NB4 (cell line): ENCODE measurements around the gene CCDC38.

Source experiments
- DNase-seq: peaks from one replicate; pipeline ENCODE4 v3.0.0; 2010; ENCODE audit warnings: low read depth
- H3K4me3 ChIP-seq: one replicate; pipeline ENCODE4 v1.5.1; 2011; ENCODE audit warnings: mild to moderate bottlenecking, low read depth, low read length, moderate library complexity
- CTCF ChIP-seq: IDR thresholded peaks from one replicate; pipeline ENCODE4 v1.5.1; 2012; ENCODE audit warnings: low read depth, low read length
- MAX ChIP-seq: IDR thresholded peaks from 2 replicates; pipeline ENCODE4 v1.6.1; 2011; ENCODE audit warnings: low read depth, low read length
- MYC ChIP-seq: IDR thresholded peaks from 2 replicates; pipeline ENCODE4 v1.6.1; 2011; ENCODE audit warnings: low read depth, low read length
- POLR2A ChIP-seq: IDR thresholded peaks from 2 replicates; pipeline ENCODE4 v1.6.1; 2011; ENCODE audit warnings: mild to moderate bottlenecking; ENCODE audit not compliant: insufficient read length; ENCODE audit errors: extremely low read depth

Gene CCDC38

GRCh38 chr12:95956557-95957145 is 14.2 kb upstream of the CCDC38 start:
- no peak overlapping the region for H3K4me3 ChIP-seq
- no peak for DNase-seq
- TF ChIP-seq POLR2A (no peak), MYC (no peak), MAX (no peak), CTCF (no peak)

DNA sequence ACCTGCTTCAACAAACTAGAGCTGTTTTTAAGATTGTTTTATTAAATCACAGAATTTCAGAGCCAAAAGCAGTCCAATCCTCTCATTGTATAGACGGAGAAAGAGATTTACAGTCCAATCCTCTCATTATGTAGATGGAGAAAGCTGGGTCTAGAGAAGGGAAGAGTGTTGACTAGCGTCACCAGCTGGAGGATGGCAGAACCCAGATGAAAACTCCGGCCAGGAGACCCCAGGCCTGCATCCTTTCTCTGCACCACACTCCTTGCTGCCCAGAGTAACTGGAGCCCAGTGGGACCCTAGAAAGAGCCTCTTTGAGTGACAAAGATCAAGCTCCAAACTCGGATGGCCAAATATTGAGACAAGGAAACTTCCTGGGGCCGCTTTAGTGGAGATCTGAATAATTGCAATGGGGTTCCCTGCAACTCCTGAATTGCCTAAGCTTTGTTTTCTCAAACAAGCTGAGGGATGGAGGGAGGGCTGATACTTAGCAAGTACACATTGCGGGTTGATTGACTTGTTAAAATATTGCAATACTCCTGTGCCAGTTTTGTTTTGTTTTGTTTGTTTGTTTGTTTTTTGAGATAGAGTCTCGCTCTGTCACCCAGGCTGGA is 13.2 kb upstream of the CCDC38 start:
- TF ChIP-seq CTCF (no peak), MAX (no peak)
- no peak for DNase-seq
- H3K4me3 ChIP-seq = no peak overlapping the region

DNA sequence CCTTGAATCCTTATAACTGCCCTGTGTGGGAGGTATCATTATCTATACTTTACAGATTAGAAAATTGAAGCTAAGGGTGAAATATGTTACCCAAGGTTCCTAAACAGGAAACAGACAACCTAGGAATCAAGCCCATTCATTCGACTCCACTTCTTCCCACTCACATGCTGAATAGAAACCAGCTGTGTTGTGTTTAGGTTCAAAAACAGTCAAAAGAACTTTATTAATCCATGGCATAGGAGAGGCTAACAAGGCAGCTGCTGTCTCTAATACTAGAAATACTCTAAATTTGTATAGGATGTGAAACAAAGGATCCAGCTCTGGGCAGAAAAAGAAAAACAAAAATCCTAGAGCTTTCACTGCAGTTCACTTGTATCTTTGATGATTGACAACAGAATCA is 10.6 kb upstream of the CCDC38 start:
- no peak for TF ChIP-seq MAX
- no peak for TF ChIP-seq POLR2A
- no peak for TF ChIP-seq CTCF
- TF ChIP-seq MYC = no peak
- H3K4me3 ChIP-seq = no peak overlapping the region
- no peak for DNase-seq

DNA sequence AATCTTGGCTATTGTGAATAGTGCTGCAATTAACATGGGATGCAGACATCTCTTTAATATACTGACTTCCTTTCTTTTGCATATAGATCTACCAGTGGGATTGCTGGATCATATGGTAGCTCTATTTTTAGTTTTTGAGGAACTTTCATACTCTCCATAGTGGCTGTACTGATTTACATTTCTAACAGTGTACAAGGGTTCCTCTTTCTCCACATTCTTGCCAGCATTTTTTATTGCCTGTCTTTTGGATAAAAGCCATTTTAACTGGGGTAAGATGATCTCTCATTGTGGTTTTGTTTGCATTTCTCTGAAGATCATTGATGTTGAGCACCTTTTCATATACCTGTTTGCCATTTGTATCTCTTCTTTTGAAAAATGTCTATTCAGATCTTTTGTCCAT is 9.1 kb upstream of the CCDC38 start:
- no peak for DNase-seq
- no peak overlapping the region for H3K4me3 ChIP-seq
- TF ChIP-seq MYC (no peak), MAX (no peak), POLR2A (no peak), CTCF (no peak)

GRCh38 chr12:95949477-95950206 is 7.2 kb upstream of the CCDC38 start:
- DNase-seq = no peak
- H3K4me3 ChIP-seq = no peak overlapping the region
- TF ChIP-seq POLR2A (no peak), CTCF (no peak), MYC (no peak), MAX (no peak)
